Breast epithelium (tissue), 4 donors: ENCODE results near the gene MAP7. TPM values are rescaled to one million over a fixed set of nuclear protein-coding genes. Genes with fewer than 3 reads are reported as not detected.
"Not testable (repeated sequence)": the region's sequence is repeated elsewhere in the genome, so short reads cannot be mapped to it uniquely, and the experiment has no call there.

ENCODE experiments used
- DNase-seq, 2 donors: peaks; one replicate each; pipeline ENCODE4 v3.0.0-alpha.2; 2019; ENCODE audit warnings: low spot score in 2 of 2
- H3K27ac ChIP-seq, 2 donors: fragments of 200-600 bp; sonication (generic) in 1 of 2; one replicate each; pipeline ENCODE4 v1.5.1; 2016 to 2019; ENCODE audit warnings: mild to moderate bottlenecking in 1 of 2
- H3K27me3 ChIP-seq, 2 donors: fragments of 200-600 bp; sonication (generic) in 1 of 2; one replicate each; pipeline versions ENCODE4 v1.5.1 to v1.6.0; 2017 to 2019; ENCODE audit warnings: control low read depth in 1 of 2, mild to moderate bottlenecking in 1 of 2
- H3K36me3 ChIP-seq: fragments of 200-600 bp; one replicate; pipeline ENCODE4 v1.5.1; 2019
- H3K4me1 ChIP-seq, 2 donors: fragments of 200-600 bp; sonication (generic); one replicate each; pipeline ENCODE4 v1.5.1; 2016 to 2019; ENCODE audit warnings: control low read depth in 1 of 2
- H3K4me3 ChIP-seq, 3 donors: fragments of 200-600 bp; sonication (generic); 1 replicate in 2 of 3; 2 replicates in 1 of 3; pipeline ENCODE4 v1.5.1; 2016 to 2019; ENCODE audit warnings: mild to moderate bottlenecking in 3 of 3, moderate library complexity in 2 of 3
- H3K9me3 ChIP-seq, 2 donors: fragments of 200-600 bp; sonication (generic) in 1 of 2; one replicate each; pipeline ENCODE4 v1.5.1; 2016 to 2019; ENCODE audit warnings: control low read depth in 1 of 2
- POLR2A ChIP-seq: fragments of 450-650 bp; IDR thresholded peaks from one replicate; pipeline ENCODE4 v1.6.1; 2016; ENCODE audit warnings: antibody characterized with exemption, mild to moderate bottlenecking, moderate library complexity
- POLR2AphosphoS5 ChIP-seq, 3 donors: sonication (generic); formaldehyde crosslinking; IDR thresholded peaks; one replicate each; pipeline ENCODE4 v1.6.1; 2017; ENCODE audit warnings: antibody characterized with exemption in 3 of 3
- intact Hi-C: fragments of 100-400 bp; cut with DNase I; formaldehyde crosslinking; loops from one replicate; pipeline ENCODE4 v1.15.1; 2023; ENCODE audit warnings: low total_unique reads
- total RNA-seq, 3 donors: library from RNA; depleted of rRNA; stranded (reverse); fragments of >200 nt; gene quantifications; one replicate each; pipeline ENCODE4 v1.1.0, GENCODE V29; 2016
- TF ChIP-seq, protein P1 (sequence below), 3 donors: fragments of 450-650 bp; IDR thresholded peaks; one replicate each; pipeline ENCODE4 v1.5.1; 2016 to 2017; ENCODE audit warnings: antibody characterized with exemption in 3 of 3, mild to moderate bottlenecking in 3 of 3, moderate library complexity in 3 of 3

MAP7 gene
- total RNA-seq, 3 donors from 2014 or later, result 14.2 to 42.4 (median 16.4) TPM

DNA sequence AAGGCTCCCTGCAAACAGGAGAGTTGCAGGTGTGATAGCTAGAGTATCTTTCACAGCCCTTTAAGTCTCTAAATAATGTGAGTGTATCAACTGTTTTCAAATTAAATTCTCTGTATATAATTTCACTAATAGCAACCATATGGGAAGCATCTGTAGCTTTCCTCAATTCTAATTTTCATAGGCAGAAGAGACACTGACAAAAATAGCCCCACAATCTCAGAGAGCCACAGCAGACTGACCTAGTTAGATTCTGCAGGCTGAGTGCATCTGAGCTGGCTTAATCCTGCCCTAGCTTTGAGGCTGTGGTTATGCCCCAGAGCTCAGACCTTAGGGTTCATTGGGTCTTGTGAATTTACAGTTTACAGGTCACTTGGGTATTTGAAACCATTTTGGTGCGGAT lies 63.9 kb downstream of the MAP7 start:
- no peaks in the 10 kb centered on the region for H3K4me1 ChIP-seq
- H3K4me3 ChIP-seq, result no peak overlapping the region
- intact Hi-C loops, result no loop called here
- no peak overlapping the region for H3K27ac ChIP-seq
- TF ChIP-seq POLR2A, result no peak
- TF ChIP-seq, protein P1, sequence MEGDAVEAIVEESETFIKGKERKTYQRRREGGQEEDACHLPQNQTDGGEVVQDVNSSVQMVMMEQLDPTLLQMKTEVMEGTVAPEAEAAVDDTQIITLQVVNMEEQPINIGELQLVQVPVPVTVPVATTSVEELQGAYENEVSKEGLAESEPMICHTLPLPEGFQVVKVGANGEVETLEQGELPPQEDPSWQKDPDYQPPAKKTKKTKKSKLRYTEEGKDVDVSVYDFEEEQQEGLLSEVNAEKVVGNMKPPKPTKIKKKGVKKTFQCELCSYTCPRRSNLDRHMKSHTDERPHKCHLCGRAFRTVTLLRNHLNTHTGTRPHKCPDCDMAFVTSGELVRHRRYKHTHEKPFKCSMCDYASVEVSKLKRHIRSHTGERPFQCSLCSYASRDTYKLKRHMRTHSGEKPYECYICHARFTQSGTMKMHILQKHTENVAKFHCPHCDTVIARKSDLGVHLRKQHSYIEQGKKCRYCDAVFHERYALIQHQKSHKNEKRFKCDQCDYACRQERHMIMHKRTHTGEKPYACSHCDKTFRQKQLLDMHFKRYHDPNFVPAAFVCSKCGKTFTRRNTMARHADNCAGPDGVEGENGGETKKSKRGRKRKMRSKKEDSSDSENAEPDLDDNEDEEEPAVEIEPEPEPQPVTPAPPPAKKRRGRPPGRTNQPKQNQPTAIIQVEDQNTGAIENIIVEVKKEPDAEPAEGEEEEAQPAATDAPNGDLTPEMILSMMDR (IDR thresholded peaks at IDR 0.05), result no peak
- no peak for TF ChIP-seq POLR2AphosphoS5 (IDR thresholded peaks at IDR 0.05)
- no peak for DNase-seq
- no peaks in the 10 kb centered on the region for H3K9me3 ChIP-seq
- H3K36me3 ChIP-seq, result no peaks in the 10 kb centered on the region
- no peaks in the 10 kb centered on the region for H3K27me3 ChIP-seq

DNA sequence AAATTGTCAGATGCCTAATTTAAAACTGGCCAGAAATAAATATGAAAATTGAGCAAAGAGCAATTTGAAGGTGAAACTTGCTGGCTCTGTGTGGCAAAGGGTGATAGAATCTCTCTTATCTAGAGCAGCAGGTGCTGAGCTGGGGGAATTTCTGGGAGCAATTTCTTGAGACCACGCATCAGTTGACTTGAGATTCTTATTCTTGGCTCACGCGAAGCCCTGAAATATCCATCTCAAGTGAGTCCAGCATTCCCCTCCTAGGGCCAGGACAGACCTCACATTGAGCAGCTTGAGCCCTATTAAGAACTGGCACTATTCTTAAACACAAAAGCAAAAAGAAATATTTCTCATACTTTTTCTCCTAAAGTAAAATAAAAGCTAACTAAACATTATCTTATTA lies 66.3 kb downstream of the MAP7 start:
- TF ChIP-seq POLR2A (no peak), POLR2AphosphoS5 (IDR thresholded peaks at IDR 0.05) (no peak)
- TF ChIP-seq, protein P1 (IDR thresholded peaks at IDR 0.05), result no peak
- no peaks in the 10 kb centered on the region for H3K4me1 ChIP-seq
- no peak overlapping the region for H3K27ac ChIP-seq
- intact Hi-C loops, result no loop called here
- no peaks in the 10 kb centered on the region for H3K27me3 ChIP-seq
- no peaks in the 10 kb centered on the region for H3K9me3 ChIP-seq
- no peaks in the 10 kb centered on the region for H3K36me3 ChIP-seq
- H3K4me3 ChIP-seq, result no peak overlapping the region
- no peak for DNase-seq

DNA sequence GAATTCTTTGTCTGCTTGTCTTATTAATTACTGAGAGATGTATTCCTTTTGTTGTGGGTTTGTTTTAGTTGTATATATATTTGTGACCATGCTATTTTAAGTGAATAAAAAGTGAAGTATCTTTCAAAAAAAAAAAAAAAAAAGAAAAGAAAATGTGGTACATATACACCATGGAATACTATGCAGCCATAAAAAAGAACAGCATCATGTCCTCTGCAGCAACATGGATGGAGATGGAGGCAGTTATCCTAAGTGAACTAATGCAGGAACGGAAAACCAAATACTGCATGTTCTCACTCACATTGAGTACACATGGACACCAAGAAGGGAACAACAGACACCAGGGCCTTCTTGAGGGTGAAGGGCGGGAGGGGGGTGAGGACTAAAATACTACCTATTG lies 67.2 kb downstream of the MAP7 start:
- not testable (repeated sequence) for H3K4me3 ChIP-seq, H3K36me3 ChIP-seq

DNA sequence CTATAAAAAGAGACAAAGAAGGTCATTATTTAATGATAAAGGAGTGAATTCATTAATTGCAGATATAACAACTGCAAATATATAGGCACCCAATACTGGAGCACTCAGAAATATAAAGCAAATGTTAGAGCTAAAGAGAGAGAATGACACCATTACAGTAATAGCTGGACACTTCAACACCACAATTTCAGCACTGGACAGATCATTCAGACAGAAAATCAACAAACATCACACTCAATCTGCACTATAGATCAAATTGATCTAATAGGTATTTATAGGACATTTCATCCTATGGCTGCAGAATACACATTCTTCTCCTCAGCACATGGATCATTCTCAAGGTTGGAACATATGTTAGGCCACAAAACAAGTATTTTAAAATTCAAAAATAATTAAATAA lies 72.7 kb downstream of the MAP7 start:
- no peak for DNase-seq
- no peak overlapping the region for H3K4me3 ChIP-seq
- no peaks in the 10 kb centered on the region for H3K4me1 ChIP-seq
- H3K36me3 ChIP-seq, result no peaks in the 10 kb centered on the region
- H3K27ac ChIP-seq, result no peak overlapping the region
- H3K9me3 ChIP-seq, result no peaks in the 10 kb centered on the region
- TF ChIP-seq, protein P1 (IDR thresholded peaks at IDR 0.05), result no peak
- no peak for TF ChIP-seq POLR2A
- TF ChIP-seq POLR2AphosphoS5 (IDR thresholded peaks at IDR 0.05), result no peak
- intact Hi-C loops, result no loop called here
- no peaks in the 10 kb centered on the region for H3K27me3 ChIP-seq

More for the DNA sequence above, 67.2 kb downstream of the MAP7 start:
- intact Hi-C loops, H3K4me1 ChIP-seq, DNase-seq, H3K9me3 ChIP-seq, H3K27ac ChIP-seq, H3K27me3 ChIP-seq: not testable (repeated sequence)

DNA sequence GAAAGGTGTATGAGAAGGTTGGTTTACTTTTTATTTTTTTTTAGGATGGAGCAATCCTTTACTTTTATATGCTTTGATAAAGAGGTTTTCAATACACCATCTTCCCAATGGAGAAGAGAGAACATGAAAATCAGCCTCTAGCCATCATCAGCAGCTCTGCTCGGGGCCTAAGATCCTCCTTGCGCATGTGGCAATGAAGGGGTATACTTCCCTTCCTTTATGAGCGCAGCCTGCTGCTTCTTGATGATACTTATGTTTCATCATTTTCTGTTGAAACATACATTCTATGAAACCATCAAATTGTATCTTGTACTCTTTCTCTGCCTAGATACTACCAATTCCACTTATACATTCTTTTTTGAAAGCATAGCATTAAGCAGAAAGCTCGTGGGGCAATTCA lies 74.5 kb downstream of the MAP7 start:
- Histone ChIP-seq H3K4me1 (no peaks in the 10 kb centered on the region), H3K27me3 (no peaks in the 10 kb centered on the region), H3K27ac (no peak overlapping the region), H3K4me3 (no peak overlapping the region), H3K9me3 (no peaks in the 10 kb centered on the region), H3K36me3 (no peaks in the 10 kb centered on the region)
- TF ChIP-seq POLR2A (no peak), POLR2AphosphoS5 (IDR thresholded peaks at IDR 0.05) (no peak)
- TF ChIP-seq, protein P1 (IDR thresholded peaks at IDR 0.05), result no peak
- no peak for DNase-seq
- intact Hi-C loops, result no loop called here

DNA sequence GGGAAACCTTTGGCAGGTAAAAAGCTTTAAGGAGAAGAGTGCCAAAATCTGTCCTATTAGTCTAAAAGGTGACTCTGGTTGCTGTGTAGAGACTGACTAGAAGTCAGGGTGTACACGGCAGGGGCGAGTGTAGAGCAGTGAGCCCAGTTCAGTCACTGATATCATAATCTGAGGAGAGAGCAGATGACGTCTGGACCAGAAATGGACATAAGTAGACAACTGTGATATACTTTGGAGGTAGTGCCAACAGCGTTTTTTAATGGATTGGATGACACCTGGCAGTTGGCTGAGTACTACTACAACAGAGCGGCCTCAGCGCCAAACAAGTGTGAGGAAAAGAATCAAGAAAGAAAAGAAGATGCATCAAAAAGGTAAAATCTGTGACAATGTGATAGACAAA lies 76.0 kb downstream of the MAP7 start:
- intact Hi-C loops, result no loop called here
- no peaks in the 10 kb centered on the region for H3K4me1 ChIP-seq

More for the DNA sequence above, 76.0 kb downstream of the MAP7 start:
- Histone ChIP-seq H3K27ac (no peak overlapping the region), H3K9me3 (no peaks in the 10 kb centered on the region), H3K4me3 (no peak overlapping the region), H3K36me3 (no peaks in the 10 kb centered on the region), H3K27me3 (no peaks in the 10 kb centered on the region)
- no peak for DNase-seq
- TF ChIP-seq, protein P1 (IDR thresholded peaks at IDR 0.05), result no peak
- no peak for TF ChIP-seq POLR2AphosphoS5 (IDR thresholded peaks at IDR 0.05)
- no peak for TF ChIP-seq POLR2A
